SK-N-SH treated with all-trans-retinoic acid at 6 μM for 48 hours (cell line): ENCODE data around the gene SLC6A20.

ENCODE experiments used
- BACH2 ChIP-seq: fragments of 250-450 bp; sonication (Bioruptor Pico); IDR thresholded peaks from 2 replicates; pipeline ENCODE4 v1.9.0; 2021; ENCODE audit warnings: mild to moderate bottlenecking, borderline replicate concordance
- CSDC2 ChIP-seq: fragments of 250-450 bp; sonication (Bioruptor Pico); IDR thresholded peaks from 2 replicates; pipeline ENCODE4 v1.5.0; 2020; ENCODE audit warnings: mild to moderate bottlenecking, moderate library complexity
- CSRNP3 ChIP-seq: fragments of 250-450 bp; sonication (Bioruptor Pico); IDR thresholded peaks from 2 replicates; pipeline ENCODE4 v1.5.1; 2021; ENCODE audit warnings: mild to moderate bottlenecking, moderate library complexity
- ESRRG ChIP-seq: fragments of 250-450 bp; sonication (Bioruptor Pico); IDR thresholded peaks from 2 replicates; pipeline ENCODE4 v1.6.1; 2021; ENCODE audit warnings: mild to moderate bottlenecking
- GLIS3 ChIP-seq: fragments of 250-450 bp; sonication (Bioruptor Pico); IDR thresholded peaks from 2 replicates; pipeline ENCODE4 v1.5.0; 2020; ENCODE audit warnings: mild to moderate bottlenecking, moderate library complexity
- ISL1 ChIP-seq: fragments of 250-450 bp; sonication (Bioruptor Pico); IDR thresholded peaks from 2 replicates; pipeline ENCODE4 v2.1.2; 2022; ENCODE audit warnings: mild to moderate bottlenecking, moderate library complexity
- PATZ1 ChIP-seq: fragments of 250-450 bp; sonication (Bioruptor Pico); IDR thresholded peaks from 2 replicates; pipeline ENCODE4 v1.8.0; 2020; ENCODE audit warnings: mild to moderate bottlenecking, moderate library complexity, borderline replicate concordance
- POU6F1 ChIP-seq: fragments of 250-450 bp; sonication (Bioruptor Pico); IDR thresholded peaks from 2 replicates; pipeline ENCODE4 v1.8.0; 2021; ENCODE audit warnings: low read depth, mild to moderate bottlenecking, moderate library complexity, borderline replicate concordance
- PPARA ChIP-seq: fragments of 250-450 bp; sonication (Bioruptor Pico); IDR thresholded peaks from 2 replicates; pipeline ENCODE4 v1.5.0; 2020; ENCODE audit warnings: mild to moderate bottlenecking, borderline replicate concordance
- RARB ChIP-seq: fragments of 250-450 bp; sonication (Bioruptor Pico); IDR thresholded peaks from 2 replicates; pipeline ENCODE4 v1.8.0; 2021; ENCODE audit warnings: mild to moderate bottlenecking, moderate library complexity
- TCF4 ChIP-seq: fragments of 250-450 bp; sonication (Bioruptor Pico); IDR thresholded peaks from 2 replicates; pipeline ENCODE4 v1.8.0; 2021; ENCODE audit warnings: mild to moderate bottlenecking, moderate library complexity, borderline replicate concordance
- TOX ChIP-seq: fragments of 250-450 bp; sonication (Bioruptor Pico); IDR thresholded peaks from 2 replicates; pipeline ENCODE4 v1.8.0; 2021; ENCODE audit warnings: mild to moderate bottlenecking, moderate library complexity, borderline replicate concordance
- ZFP3 ChIP-seq: fragments of 250-450 bp; sonication (Bioruptor Pico); IDR thresholded peaks from 2 replicates; pipeline ENCODE4 v1.5.0; 2020; ENCODE audit warnings: mild to moderate bottlenecking, moderate library complexity
- ZFP30 ChIP-seq: fragments of 450-650 bp; formaldehyde crosslinking; IDR thresholded peaks from 2 replicates; pipeline ENCODE4 v1.5.0; 2022; ENCODE audit warnings: mild to moderate bottlenecking, moderate library complexity

- TF ChIP-seq TOX (CRISPR knock-in tag) (no peak), TCF4 (CRISPR knock-in tag) (no peak), POU6F1 (CRISPR knock-in tag) (no peak), RARB (CRISPR knock-in tag) (no peak), GLIS3 (CRISPR knock-in tag) (no peak), PATZ1 (CRISPR knock-in tag) (no peak), ISL1 (no peak), BACH2 (CRISPR knock-in tag) (no peak), ZFP3 (no peak), CSDC2 (CRISPR knock-in tag) (no peak), PPARA (no peak), CSRNP3 (CRISPR knock-in tag) (no peak), ESRRG (no peak), ZFP30 (CRISPR knock-in tag) (no peak)
Observed at GRCh38 chr3:45772341-45773035, 23.8 kb downstream of the SLC6A20 start.
